HepG2 (cell line): ENCODE results near the gene HELZ. TPM values are rescaled to one million over a fixed set of nuclear protein-coding genes. Genes with fewer than 3 reads are reported as not detected.

Experiments
- ATAC-seq: fragments of 200-7000 bp; cut with Tn5 transposase; 3 replicates; pipeline ENCODE4 v1.9.1; 2020; ENCODE audit warnings: mild to moderate bottlenecking, moderate library complexity
- BruUV-seq: library from RNA; stranded (reverse); fragments of 400-500 nt; replicated peaks from 2 replicates; lab custom pipeline; 2021; lab: Mats Ljungman, UMichigan
- CTCF ChIA-PET: fragments of 300-600 bp; formaldehyde crosslinking; extraction: SDS; loops from one replicate; lab custom pipeline; 2021; ENCODE audit warnings: low total read pairs, inconsistent platforms, low intra/inter-chr PET ratio; lab: Yijun Ruan, JAX
- POLR2A ChIA-PET: fragments of 350-600 bp; sonication (Branson Sonifier 250); formaldehyde crosslinking; loops from one replicate; lab custom pipeline; 2020; ENCODE audit warnings: antibody characterized with exemption, inconsistent platforms; lab: Yijun Ruan, JAX
- DNase-seq: peaks from one replicate; pipeline ENCODE4 v3.0.0-alpha.2; 2015; ENCODE audit warnings: low spot score
- FAIRE-seq: peaks from 3 replicates; lab custom pipeline; 2011; peaks lifted over from hg19 to GRCh38; lab: Jason Lieb, UNC
- H2AFZ ChIP-seq: one replicate; pipeline ENCODE4 v1.6.1; 2011; ENCODE audit warnings: low read length, inconsistent platforms
- H3K27ac ChIP-seq: fragments of 300-600 bp; 3 replicates; pipeline ENCODE4 v1.8.0; 2011; ENCODE audit warnings: mixed run types, mild to moderate bottlenecking, mixed read lengths, low read length, inconsistent platforms; ENCODE audit not compliant: insufficient read depth; ENCODE audit errors: extremely low read length
- H3K27me3 ChIP-seq, 2 experiments: fragments of 200-600 bp in 1 of 2; 2 replicates in 1 of 2; 3 replicates in 1 of 2; pipeline versions ENCODE4 v1.6.0 to v1.8.0; 2011; ENCODE audit warnings: low read length in 2 of 2, mild to moderate bottlenecking in 2 of 2, moderate library complexity in 2 of 2, inconsistent platforms in 1 of 2; ENCODE audit not compliant: insufficient read depth in 2 of 2, control insufficient read depth in 1 of 2
- H3K36me3 ChIP-seq, 2 experiments: fragments of 200-600 bp in 1 of 2; replicated peaks in 1 of 2; 2 replicates in 1 of 2; 3 replicates in 1 of 2; pipeline versions ENCODE4 v1.5.1 to v1.8.0; 2011; ENCODE audit warnings: low read length in 2 of 2, inconsistent platforms in 1 of 2; ENCODE audit not compliant: insufficient read depth in 2 of 2, control insufficient read depth in 1 of 2
- H3K4me1 ChIP-seq: 2 replicates; pipeline ENCODE4 v1.5.1; 2012; ENCODE audit warnings: low read length, inconsistent platforms; ENCODE audit not compliant: insufficient read depth
- H3K4me2 ChIP-seq: 2 replicates; pipeline ENCODE4 v1.6.0; 2011; ENCODE audit warnings: low read depth, low read length, inconsistent platforms
- H3K4me3 ChIP-seq, 3 experiments: fragments of 200-600 bp in 1 of 3; sonication (generic), shearing (Covaris generic) in 1 of 3; replicated peaks in 1 of 3; 2 replicates each; pipeline ENCODE4 v1.5.1; 2011 to 2016; ENCODE audit warnings: low read length in 3 of 3, inconsistent platforms in 2 of 3, low read depth in 2 of 3, mild to moderate bottlenecking in 2 of 3, control low read depth in 1 of 3, mixed read lengths in 1 of 3; ENCODE audit not compliant: insufficient read depth in 1 of 3
- H3K79me2 ChIP-seq: one replicate; pipeline ENCODE4 v1.6.1; 2011; ENCODE audit warnings: low read length, inconsistent platforms; ENCODE audit not compliant: insufficient read depth
- H3K9ac ChIP-seq: 2 replicates; pipeline ENCODE4 v1.6.0; 2011; ENCODE audit warnings: mild to moderate bottlenecking, low read depth, low read length, inconsistent platforms; ENCODE audit not compliant: insufficient read depth
- H3K9me3 ChIP-seq: 2 replicates; pipeline ENCODE4 v1.5.1; 2012; ENCODE audit warnings: mild to moderate bottlenecking, low read length
- H4K20me1 ChIP-seq: 2 replicates; pipeline ENCODE4 v1.6.0; 2011; ENCODE audit warnings: inconsistent platforms, mild to moderate bottlenecking, low read length, moderate library complexity; ENCODE audit not compliant: insufficient read depth
- CREB3 ChIP-seq: sonication (generic); formaldehyde crosslinking; IDR thresholded peaks from 2 replicates; pipeline ENCODE4 v1.5.0; 2020; ENCODE audit warnings: missing genetic modification reagents
- GLMP ChIP-seq: sonication (generic); formaldehyde crosslinking; IDR thresholded peaks from 2 replicates; pipeline ENCODE4 v1.9.0; 2021; ENCODE audit warnings: missing genetic modification reagents, mild to moderate bottlenecking, borderline replicate concordance
- GZF1 ChIP-seq: sonication (generic); formaldehyde crosslinking; IDR thresholded peaks from 2 replicates; pipeline ENCODE4 v1.5.1; 2020; ENCODE audit warnings: mild to moderate bottlenecking, missing genetic modification reagents
- MNT ChIP-seq: fragments of 450-650 bp; IDR thresholded peaks from 2 replicates; pipeline ENCODE4 v1.6.1; 2016
- PHB2 ChIP-seq: fragments of 450-650 bp; IDR thresholded peaks from 2 replicates; pipeline ENCODE4 v1.6.1; 2018; ENCODE audit not compliant: partially characterized antibody
- REPIN1 ChIP-seq: sonication (generic); formaldehyde crosslinking; IDR thresholded peaks from 2 replicates; pipeline ENCODE4 v1.8.0; 2022; ENCODE audit warnings: missing genetic modification reagents, low read depth, mild to moderate bottlenecking, borderline replicate concordance
- SCMH1 ChIP-seq: sonication (generic); formaldehyde crosslinking; IDR thresholded peaks from 2 replicates; pipeline ENCODE4 v1.9.0; 2021; ENCODE audit warnings: missing genetic modification reagents, mild to moderate bottlenecking, borderline replicate concordance
- TBX2 ChIP-seq: sonication (generic); formaldehyde crosslinking; IDR thresholded peaks from 2 replicates; pipeline ENCODE4 v1.5.0; 2020; ENCODE audit warnings: missing genetic modification reagents, mild to moderate bottlenecking, borderline replicate concordance
- TMF1 ChIP-seq: sonication (generic); formaldehyde crosslinking; IDR thresholded peaks from 2 replicates; pipeline ENCODE4 v1.8.1; 2022; ENCODE audit warnings: low read depth, missing genetic modification reagents
- ZBED4 ChIP-seq: sonication (generic); formaldehyde crosslinking; IDR thresholded peaks from 2 replicates; pipeline ENCODE4 v1.4.0; 2020; ENCODE audit warnings: missing genetic modification reagents, borderline replicate concordance
- ZNF281 ChIP-seq: sonication (generic); formaldehyde crosslinking; IDR thresholded peaks from 2 replicates; pipeline ENCODE4 v1.4.0; 2020; ENCODE audit warnings: missing genetic modification reagents, borderline replicate concordance
- ZNF367 ChIP-seq: sonication (generic); formaldehyde crosslinking; IDR thresholded peaks from 2 replicates; pipeline ENCODE4 v1.4.0; 2020; ENCODE audit warnings: missing genetic modification reagents, borderline replicate concordance
- ZNF790 ChIP-seq: sonication (generic); formaldehyde crosslinking; IDR thresholded peaks from 2 replicates; pipeline ENCODE4 v1.8.0; 2022; ENCODE audit warnings: missing genetic modification reagents, mild to moderate bottlenecking, borderline replicate concordance
- WGBS: methylation state at CpG from one replicate; pipeline ENCODE4 v1.1.6; 2017; ENCODE audit warnings: low lambda C conversion rate; 5-methylcytosine and 5-hydroxymethylcytosine counted together
- in situ Hi-C: cut with HindIII; loops from 2 replicates; pipeline ENCODE4 v1.10.0; 2017; ENCODE audit warnings: low pct_unique_long_range_greater_than_20kb; ENCODE audit not compliant: extremely low pct_ligation_motif_present
- intact Hi-C: fragments of 100-400 bp; cut with micrococcal nuclease; formaldehyde crosslinking; loops from one replicate; pipeline ENCODE4 v1.10.0; 2022; ENCODE audit not compliant: unreplicated experiment
- polyA plus RNA-seq, 8 experiments: library from polyadenylated mRNA; depleted of rRNA in 3 of 8; stranded (reverse) in 7 of 8; unstranded in 1 of 8; fragments of >200 nt; fragmentation: Illumina TruSeq in 4 of 8; extraction: Trizol in 4 of 8; gene quantifications; 2 replicates each; pipeline versions ENCODE4 v1.2.1 to v1.2.3, GENCODE V29; 2011 to 2016; ENCODE audit warnings: low read depth in 4 of 8, missing spikeins in 1 of 8, mixed read lengths in 1 of 8; ENCODE audit not compliant: insufficient read depth in 1 of 8
- total RNA-seq, 5 experiments: library from RNA; depleted of rRNA; stranded (reverse); fragments of >200 nt; fragmentation: Illumina TruSeq; extraction: Trizol; gene quantifications; 2 replicates each; pipeline ENCODE4 v1.2.3, GENCODE V29; 2016; ENCODE audit warnings: low read depth in 1 of 5

HELZ gene
- total and polyA plus RNA-seq, 2 of the 13 experiments (the other 11 are each of a cell fraction or from before 2014, with no cell fraction given) = 35.3 to 52.4 TPM

GRCh38 chr17:67052720-67053437 lies 192.1 kb downstream of the HELZ start:
- BruUV-seq = no TSS peak
- Histone ChIP-seq H3K4me2 (no peak overlapping the region), H3K4me1 (no peaks in the 10 kb centered on the region), H3K79me2 (no peaks in the 10 kb centered on the region), H2AFZ (no peak overlapping the region), H3K27me3 (peaks cover 5 to 33% of the 10 kb centered on the region in 2 experiments; a peak in 3 of 5 replicates), H4K20me1 (no peaks in the 10 kb centered on the region), H3K4me3 (no peak overlapping the region), H3K36me3 (no peaks in the 10 kb centered on the region), H3K9me3 (peaks cover 18% of the 10 kb centered on the region), H3K27ac (no peak overlapping the region), H3K9ac (no peak overlapping the region)
- ChIA-PET CTCF (no interaction called here), POLR2A (no interaction called here)
- DNase-seq = no peak
- in situ Hi-C loops (no loop called here), intact Hi-C loops (no loop called here)
- WGBS = 23% methylated on average over 9 of the region's 9 CpGs
- no peak for ATAC-seq
- FAIRE-seq = no peak
- TF ChIP-seq TBX2 (CRISPR knock-in tag) = no peak
- no peak for TF ChIP-seq ZBED4
- no peak for TF ChIP-seq ZNF281 (CRISPR knock-in tag)
- TF ChIP-seq REPIN1 (CRISPR knock-in tag) = no peak
- TF ChIP-seq ZNF790 = no peak
- no peak for TF ChIP-seq TMF1 (CRISPR knock-in tag)
- TF ChIP-seq PHB2 = no peak
- no peak for TF ChIP-seq MNT
- TF ChIP-seq CREB3 (CRISPR knock-in tag) = no peak
- TF ChIP-seq SCMH1 (CRISPR knock-in tag) = no peak
- TF ChIP-seq ZNF367 (CRISPR knock-in tag) = no peak
- no peak for TF ChIP-seq GLMP (CRISPR knock-in tag)
- TF ChIP-seq GZF1 = no peak
